NCI-H460 (cell line): Measurements from ENCODE around the gene SEMA6D. TPM values are rescaled to one million over a fixed set of nuclear protein-coding genes. Genes with fewer than 3 reads are reported as not detected.

ENCODE experiments used
- DNase-seq: peaks from one replicate; pipeline ENCODE4 v3.0.0-alpha.2; 2016; ENCODE audit warnings: low read depth; ENCODE audit errors: extremely low read depth
- total RNA-seq: library from RNA; depleted of rRNA; stranded (reverse); fragments of >200 nt; shearing (Covaris generic); gene quantifications from 2 replicates; pipeline ENCODE4 v1.2.3, GENCODE V29; 2014

Gene SEMA6D
- total RNA-seq, 1 experiment from 2014 or later, result 0.02 TPM

DNA sequence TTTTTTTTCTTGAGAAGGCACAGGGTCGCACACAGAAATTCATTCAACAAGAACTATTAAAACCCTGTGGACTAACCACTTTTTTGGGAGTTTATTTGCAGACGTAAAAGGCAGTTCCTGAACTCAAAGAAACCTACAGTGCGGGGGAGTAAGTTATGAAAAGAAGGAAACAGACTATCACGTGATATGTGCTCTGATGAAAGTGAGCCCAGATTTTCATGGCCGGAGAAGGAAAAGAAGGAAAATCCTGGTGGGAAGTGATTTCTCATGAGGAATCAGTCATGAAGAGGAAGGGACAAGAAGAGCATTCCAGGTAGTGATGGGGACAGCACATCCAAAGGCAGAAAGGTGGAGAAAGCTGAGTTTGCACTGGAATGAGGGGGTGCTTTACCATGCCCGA lies 26.1 kb downstream of the SEMA6D start:
- DNase-seq, result no peak

DNA sequence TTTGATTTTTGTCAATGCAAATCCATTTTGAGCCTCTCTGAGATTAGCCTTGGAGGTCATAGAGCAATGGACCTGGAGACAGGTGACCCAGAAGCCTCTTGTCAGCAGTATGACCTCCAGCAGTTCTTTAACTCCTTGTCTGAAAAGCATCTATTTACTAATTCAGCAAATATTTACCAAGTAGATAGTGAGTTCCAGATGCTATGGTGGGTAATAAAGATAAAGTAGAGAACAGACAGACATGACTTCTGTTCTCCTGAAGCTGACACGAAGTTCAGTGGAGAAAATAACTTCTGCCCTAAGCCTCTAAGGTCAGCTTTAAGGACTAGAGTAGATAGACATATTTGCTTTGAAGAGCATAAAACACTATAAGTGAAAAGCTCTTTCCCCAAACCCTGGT lies 26.6 kb downstream of the SEMA6D start:
- DNase-seq, result no peak

DNA sequence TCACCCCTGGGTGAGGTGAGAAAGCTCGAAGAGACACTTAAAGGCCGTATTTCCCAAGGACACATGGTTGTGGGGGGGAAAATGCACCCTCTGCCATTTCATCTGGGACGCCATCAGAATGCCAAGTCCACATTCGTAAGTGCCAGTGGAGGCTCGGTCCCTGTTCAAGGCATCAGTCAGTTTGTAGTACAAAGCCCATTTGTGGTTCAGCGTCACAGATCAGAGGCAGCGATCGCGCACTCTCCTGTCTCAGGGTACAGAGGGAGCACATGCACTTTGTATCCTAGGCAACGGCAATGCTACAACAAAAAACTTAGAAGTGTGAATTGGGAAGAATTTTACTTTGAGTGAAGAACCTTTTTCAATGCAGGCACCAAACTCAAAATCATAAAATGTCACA lies 27.2 kb downstream of the SEMA6D start:
- no peak for DNase-seq

DNA sequence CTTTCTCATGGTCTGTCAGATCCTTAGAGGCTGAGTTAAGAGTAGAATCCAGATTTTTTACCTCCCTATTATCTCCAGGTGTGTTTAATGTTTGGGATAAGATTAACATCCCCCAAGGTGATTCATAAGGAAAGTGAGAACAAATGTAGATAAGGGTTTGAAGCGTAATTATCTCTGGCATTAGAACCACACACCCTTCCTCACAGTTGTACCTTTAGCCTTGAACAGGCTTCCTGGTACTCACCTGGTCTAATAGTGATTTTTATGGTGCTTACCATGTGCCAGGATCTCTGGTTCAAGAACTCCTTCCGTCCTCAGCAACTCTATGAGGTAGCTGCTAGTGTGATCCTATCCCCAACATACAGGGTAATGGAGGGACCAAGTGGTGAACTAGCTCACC lies 27.7 kb downstream of the SEMA6D start:
- no peak for DNase-seq

DNA sequence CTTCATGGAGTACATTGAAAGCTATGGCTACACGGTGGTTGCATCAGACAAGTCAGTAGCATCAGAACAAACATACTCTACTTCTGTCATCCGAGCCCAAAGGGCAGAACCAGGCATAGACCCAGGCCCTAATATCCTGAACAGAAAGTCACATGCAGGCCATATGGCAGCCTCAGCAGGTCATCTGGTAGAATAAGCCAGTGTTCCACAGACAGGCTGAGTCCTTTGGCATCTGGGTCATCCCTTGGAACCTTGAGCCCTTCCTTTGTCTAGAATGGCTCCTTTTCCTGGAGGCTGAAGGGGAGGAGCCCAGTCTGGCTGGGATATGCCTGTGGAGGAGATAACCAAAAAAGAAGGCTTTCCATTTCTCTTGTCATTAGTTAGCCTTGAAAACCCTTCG lies 29.2 kb downstream of the SEMA6D start:
- DNase-seq, result no peak

DNA sequence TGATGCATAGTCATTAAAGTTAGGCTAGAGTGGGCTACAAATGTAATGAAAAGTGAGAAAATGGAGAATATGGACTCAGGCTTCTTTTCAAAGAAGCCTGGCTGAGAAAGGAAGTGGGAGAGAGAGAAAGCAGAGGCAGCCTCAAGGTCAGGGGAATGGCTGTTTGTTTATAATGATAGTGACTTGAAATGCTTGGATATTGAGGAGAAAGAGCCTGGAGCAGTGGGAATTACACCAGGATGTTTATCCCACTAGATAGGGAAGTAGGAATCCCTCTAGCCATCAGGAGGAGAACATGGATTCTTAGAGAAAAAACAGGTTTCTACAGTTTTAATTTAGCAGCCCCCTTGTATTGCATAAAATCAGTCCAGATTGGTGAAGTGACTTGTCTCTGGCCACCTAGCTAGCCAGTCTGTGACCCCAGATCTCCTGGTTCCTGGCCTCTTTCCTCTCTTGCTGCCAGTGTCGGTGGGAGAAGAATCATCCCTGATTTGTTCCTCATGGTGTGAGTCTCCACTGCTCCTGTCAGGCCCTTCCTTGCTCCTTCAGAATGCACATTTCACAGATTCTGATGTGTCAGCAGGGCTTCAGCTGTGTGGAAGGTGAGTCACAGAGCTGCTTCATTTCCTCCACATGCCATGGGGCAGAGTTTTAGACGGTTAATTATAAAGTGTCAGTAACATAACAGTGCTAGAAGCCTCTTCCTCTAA lies 32.9 kb downstream of the SEMA6D start:
- no peak for DNase-seq

DNA sequence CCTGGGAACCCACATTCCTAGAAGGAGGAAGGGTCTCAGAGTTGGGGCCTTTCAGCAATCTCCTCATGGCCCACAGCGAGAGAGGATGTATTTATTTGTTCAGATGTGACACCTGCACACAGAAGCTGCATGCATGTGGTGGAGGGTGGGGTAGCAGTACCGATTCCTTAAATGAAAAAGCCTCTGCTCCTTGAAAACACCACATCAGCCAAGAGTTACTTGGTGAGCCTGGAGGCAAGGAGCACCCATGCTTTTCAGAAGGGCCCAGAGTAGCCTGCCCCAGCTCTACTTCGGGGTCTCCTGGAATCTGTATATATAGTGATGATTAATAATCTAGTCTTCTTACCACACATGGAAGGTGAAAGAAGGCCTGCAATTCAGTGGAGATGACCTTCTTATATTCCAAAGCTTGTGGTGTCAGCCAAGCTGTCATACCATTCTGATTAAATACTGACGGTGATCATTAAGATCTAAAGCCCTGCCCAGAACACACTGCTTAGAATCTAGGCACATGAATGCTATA lies 33.5 kb downstream of the SEMA6D start:
- DNase-seq, result no peak

DNA sequence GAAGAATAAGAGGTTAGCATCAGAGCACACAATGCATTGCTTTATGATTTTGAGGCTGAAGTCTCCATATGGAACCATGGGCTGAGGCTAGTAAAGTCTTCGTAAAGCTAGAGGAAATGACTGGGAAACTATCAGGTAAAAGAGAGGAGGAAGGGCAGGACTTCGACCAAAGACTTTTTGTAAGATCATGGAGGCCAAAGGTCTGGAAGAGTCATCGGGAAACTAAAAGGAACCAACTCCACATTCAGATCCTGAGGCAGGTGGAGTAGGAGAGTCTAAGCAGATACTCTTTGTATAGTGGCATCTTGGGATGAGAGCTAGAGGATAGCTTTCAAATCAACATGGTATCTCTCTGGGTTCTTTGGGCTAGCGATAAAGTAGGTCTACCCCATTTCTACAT lies 36.3 kb downstream of the SEMA6D start:
- DNase-seq, result no peak

DNA sequence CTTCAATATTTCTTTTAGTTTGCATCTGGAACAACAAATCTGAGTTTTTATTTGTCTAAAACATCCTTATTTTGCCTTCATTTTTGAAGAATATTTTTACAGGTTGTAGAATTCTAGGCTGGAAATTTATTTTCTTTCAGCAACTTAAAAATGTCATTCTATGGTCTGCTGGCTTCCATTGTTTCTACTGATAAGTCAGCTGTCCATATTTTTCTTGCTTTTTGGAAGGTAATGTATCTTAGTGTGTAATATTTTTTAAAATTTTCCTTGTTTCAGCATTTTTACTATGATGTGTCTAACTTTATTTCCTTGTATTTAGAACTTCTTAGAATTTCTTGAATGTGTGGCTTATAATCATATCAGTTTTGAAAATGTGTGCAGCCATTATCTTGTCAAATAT lies 37.0 kb downstream of the SEMA6D start:
- DNase-seq, result no peak

DNA sequence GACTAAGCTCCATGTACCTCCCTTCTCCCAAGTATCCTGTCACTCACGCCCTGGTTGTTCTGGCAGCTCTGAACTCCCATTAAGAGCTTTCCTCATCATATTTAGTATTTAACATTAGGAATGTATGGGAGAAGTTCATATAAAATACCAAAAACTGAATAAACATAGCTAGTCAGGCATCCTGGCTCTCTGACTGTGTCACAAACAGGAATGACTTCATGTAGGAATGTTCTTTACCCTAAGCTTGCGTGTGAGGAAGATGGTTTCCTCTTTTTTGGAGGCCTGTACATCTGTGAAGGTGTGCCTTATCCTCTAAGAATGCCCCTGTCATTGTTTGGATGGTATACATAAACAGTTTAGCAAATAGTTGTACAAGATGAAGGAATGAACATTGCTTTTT lies 38.6 kb downstream of the SEMA6D start:
- DNase-seq, result no peak

DNA sequence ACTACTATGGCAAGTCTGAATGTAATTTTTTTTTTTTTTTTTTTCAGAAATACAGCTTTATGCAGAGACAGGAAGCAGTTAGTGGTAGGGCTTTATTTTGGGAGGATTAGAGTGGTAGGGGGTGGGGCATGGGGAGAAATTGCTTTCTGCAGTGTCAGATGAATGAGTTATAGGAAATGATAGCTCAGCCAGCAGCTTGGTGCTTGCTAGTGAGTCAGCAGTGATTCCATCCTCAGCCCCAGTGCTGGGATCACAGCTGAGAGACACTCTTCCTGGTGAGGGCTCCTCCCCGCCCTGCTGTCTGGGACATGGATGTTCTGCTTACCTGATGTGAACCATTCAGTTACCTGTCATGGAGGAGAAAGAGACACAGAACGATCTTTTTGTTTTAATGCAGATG lies 39.6 kb downstream of the SEMA6D start:
- no peak for DNase-seq

DNA sequence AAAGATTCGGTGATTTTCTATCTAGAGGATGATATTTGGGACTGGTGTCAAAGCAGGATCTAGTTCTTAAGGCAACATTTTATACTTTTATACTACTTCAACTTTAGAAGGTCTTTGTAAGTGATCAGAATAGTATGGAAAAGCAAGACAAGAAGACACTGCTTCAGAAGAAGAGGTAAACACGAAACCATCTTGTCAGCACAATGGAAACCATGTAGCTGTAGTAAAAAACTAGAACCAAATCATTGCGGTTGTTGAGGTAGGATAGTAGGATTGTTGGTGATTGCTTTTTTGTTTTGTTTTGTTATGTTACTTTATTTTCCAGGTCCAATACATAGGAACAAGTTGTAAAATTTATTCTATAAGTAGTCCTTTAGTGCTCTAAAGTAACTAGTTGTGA lies 40.0 kb downstream of the SEMA6D start:
- DNase-seq, result no peak

DNA sequence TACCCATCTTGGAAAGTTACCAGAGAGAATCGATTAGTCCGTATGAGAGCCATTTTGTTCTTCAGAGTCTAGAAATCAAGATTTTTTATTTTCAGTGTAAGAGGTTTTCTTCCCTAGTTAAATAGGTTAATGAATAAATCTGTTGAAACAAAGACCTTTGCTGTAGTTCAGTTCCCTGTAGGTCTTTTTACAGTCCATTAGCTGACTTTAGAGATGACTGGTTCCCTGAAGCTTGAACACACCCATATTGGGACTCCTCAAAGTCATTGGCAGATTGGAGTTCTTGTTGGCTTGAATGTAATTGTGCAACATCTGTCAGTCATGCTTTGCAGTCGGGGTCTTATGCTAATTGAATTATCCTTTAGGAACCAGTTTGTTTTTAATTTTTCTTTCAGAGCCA lies 45.3 kb downstream of the SEMA6D start:
- no peak for DNase-seq

DNA sequence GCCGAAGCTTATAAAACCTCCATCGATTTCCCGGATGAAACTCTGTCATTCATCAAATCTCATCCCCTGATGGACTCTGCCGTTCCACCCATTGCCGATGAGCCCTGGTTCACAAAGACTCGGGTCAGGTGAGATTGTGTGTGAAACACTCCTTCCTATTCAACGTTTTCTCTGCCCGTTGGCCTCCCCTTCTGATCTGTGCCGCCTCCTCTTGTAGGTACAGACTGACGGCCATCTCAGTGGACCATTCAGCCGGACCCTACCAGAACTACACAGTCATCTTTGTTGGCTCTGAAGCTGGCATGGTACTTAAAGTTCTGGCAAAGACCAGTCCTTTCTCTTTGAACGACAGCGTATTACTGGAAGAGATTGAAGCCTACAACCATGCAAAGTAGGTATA lies 47.4 kb downstream of the SEMA6D start:
- no peak for DNase-seq

DNA sequence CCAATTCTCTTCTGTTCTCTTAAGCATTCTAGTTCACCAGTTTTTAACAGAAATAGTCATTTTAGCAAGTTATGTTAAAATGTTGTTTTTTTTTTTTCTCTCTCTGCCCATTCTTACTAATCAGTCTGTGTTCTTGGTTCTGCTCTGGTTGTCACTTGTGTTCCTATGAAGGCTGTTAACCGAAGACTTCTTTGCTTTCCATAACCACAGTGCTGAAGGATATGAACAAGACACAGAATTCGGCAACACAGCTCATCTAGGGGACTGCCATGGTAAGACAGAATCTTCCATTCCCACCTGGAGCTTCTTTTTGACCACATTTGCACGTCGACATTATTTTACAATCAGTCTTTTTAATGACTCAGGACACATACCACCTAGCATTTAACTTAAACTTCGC lies 49.1 kb downstream of the SEMA6D start:
- DNase-seq, result no peak

DNA sequence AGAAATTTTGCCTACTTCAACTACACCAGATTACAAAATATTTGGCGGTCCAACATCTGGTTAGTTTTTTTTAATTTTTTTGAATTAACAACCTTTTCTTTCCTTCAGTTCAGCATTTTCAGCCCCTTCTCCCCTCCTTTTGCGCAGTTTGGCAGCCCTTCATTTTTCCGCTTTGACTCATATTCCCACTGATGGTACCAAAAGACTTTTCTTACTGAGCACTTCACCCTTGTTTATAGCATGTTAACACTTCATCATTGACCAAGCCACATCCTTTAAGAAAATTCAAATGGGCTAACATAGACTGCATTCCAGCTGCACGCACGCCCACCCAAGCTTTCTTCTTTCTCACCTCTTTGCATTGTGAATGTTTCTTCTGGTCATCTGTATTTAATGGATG lies 49.7 kb downstream of the SEMA6D start:
- no peak for DNase-seq

DNA sequence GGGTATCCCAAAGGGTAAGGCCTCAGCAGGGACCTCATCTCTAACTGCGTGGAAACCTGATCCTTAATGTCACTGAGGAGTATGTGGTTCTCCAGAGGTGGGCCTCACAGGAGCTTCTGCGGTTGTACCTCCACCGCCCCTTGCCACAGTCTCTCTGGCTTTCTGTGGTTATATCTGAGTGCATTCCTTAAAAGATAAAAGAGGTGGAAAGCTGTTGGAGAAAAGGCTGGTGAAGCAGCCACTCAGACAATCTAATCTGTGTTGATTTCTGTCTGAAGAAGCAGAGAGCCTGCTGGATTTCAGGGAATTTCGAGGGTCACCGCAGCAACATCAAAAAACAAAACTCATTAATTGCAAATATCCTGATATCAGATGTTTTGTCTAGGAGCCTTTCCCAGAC lies 51.4 kb downstream of the SEMA6D start:
- DNase-seq, result no peak

DNA sequence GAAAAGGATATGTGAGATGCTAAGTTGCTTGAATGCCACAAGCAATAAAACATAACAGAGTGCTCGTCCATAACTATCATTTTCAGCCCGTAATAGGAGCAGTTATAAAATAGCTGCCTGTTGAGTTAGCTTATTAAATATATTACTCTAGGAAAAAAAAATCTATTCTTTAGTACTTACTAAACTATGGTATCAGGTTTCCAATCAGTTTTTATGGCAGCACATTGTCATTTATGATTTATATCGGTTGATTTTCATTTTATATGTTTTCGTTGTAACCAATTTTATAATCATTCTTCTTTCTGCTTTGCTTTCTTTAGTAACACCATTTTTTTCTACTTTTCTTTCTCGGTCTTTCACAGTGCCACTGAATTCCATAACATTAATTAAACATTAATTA lies 51.9 kb downstream of the SEMA6D start:
- DNase-seq, result no peak

DNA sequence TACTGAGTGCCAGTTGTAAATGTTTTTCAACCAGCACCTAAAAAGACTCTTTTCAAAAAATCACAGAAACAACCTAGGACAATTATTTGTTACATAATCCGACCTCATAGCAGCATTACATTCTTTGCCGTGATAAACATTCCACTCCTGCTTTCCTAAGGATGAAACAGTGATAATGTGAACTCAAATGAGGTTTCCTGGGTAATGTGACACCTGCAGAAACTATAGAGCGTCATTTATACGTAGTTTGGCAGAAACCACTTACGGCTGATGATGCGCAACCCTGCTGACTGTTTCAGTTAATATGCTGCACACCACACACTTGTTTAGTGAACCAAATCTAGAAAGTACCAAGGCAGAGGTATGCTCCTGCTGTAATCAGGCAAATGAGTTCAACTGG lies 55.8 kb downstream of the SEMA6D start:
- no peak for DNase-seq

DNA sequence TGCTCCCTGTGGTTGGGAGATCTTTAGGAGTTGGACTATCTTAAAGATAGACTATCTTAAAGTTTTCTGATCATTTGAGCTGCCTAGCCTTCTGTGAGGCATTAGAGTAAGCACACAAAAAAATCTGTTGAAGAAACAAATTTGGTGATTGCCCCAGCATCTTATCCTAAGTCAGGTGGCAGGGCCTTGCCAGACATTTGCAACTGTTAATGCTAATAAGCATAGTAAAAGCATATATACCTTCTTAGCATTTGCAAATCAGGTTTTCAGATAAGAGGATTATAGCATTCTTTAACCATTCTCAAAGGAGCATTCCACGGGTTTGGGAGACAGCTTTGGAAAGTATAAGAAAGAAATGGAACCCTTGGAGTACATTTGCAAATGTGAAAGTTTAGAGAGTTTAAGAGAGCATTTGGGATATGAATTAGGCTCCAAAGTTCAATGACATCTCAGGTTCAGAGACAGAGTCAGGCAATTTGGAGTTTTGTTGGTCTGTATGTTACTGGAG lies 61.0 kb downstream of the SEMA6D start:
- no peak for DNase-seq

DNA sequence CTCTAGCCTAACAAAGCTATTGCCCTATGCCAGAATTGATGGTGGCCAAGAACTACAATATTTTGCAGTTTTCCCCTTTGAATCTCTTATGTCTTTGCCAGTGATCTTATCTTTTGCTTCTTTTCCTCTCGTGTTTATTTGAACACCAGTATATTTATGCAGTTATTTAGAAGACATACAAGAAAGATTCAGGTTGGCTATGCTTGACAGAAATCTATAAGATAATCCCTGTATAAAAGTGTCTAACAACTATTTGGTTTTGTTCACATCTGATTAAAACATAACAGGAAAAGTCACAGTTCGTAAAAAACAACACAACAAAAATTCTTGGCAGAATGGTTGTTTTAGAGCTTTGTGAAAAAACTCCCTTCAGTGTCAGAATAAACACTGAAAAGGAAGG lies 63.7 kb downstream of the SEMA6D start:
- DNase-seq, result no peak

DNA sequence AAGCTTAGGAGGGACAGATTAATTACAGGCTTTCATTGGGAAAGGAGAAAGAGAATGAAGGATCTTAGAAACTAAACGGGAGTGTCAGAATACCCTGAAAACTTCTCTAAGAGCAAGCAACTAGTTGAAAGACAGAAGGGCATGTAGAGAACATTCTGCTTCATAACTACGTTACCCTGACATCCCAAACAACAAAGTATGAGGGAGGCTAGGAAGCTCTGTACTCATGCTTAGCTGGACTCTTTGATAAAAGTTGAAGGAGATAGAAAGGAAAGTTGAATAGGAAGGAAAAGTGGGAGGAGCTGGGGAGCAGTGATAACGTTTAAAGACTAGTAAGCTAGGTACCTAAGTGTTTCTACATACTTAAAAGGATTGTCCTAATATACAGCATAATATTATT lies 64.2 kb downstream of the SEMA6D start:
- DNase-seq, result no peak

DNA sequence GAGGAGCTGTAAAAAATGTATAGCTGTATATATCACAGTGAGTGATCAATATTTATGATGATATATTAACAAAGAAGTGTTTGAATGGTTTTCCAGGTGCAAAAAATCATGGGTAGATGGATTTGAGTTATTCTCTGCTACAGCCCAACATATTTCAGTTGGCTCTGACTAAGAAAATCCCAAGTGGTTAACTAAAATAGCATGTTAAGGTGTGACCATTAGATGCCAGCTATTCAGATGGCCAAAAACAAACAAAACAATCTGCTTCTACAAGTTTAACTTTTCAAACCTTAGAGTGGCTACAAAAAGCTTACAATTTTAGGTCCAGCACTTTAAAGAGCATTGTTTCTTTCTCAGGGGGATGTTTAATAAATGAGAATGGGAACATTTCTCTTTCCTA lies 67.5 kb downstream of the SEMA6D start:
- no peak for DNase-seq
